HepG2 (cell line): ENCODE data around the gene FUT3. TPM values are rescaled to one million over a fixed set of nuclear protein-coding genes. Genes with fewer than 3 reads are reported as not detected.

Experiments used
- AGO2 ChIP-seq: fragments of 200-400 bp; formaldehyde crosslinking; optimal IDR thresholded peaks from 2 replicates; pipeline ENCODE3; 2017; ENCODE audit warnings: mild to moderate bottlenecking, low read depth, low read length, moderate library complexity
- CCDC6 ChIP-seq: sonication (generic); formaldehyde crosslinking; IDR thresholded peaks from 2 replicates; pipeline ENCODE4 v1.8.1; 2022; ENCODE audit warnings: mild to moderate bottlenecking, missing genetic modification reagents, moderate library complexity
- GABPB1 ChIP-seq: IDR thresholded peaks from 2 replicates; pipeline ENCODE4 v1.6.1; 2016; ENCODE audit warnings: mild to moderate bottlenecking, missing genetic modification reagents, moderate library complexity, missing compliant biosample characterization
- HOXA3 ChIP-seq: sonication (generic); formaldehyde crosslinking; IDR thresholded peaks from 2 replicates; pipeline ENCODE4 v1.5.0; 2020; ENCODE audit warnings: missing genetic modification reagents
- JUN ChIP-seq: sonication (generic); formaldehyde crosslinking; IDR thresholded peaks from 2 replicates; pipeline ENCODE4 v1.4.0; 2020; ENCODE audit warnings: mild to moderate bottlenecking, missing genetic modification reagents
- KDM5A ChIP-seq: fragments of 200-600 bp; sonication (generic); IDR thresholded peaks from 2 replicates; pipeline ENCODE4 v1.7.0; 2018; ENCODE audit warnings: antibody characterized with exemption, mild to moderate bottlenecking, low read length, borderline replicate concordance
- NFYB ChIP-seq: sonication (generic); formaldehyde crosslinking; IDR thresholded peaks from 2 replicates; pipeline ENCODE4 v1.4.0; 2020; ENCODE audit warnings: missing genetic modification reagents
- PAF1 ChIP-seq: IDR thresholded peaks from 2 replicates; pipeline ENCODE4 v1.6.1; 2016; ENCODE audit warnings: missing genetic modification reagents, missing compliant biosample characterization
- POLR2AphosphoS5 ChIP-seq: IDR thresholded peaks from 2 replicates; pipeline ENCODE4 v1.6.1; 2012; ENCODE audit warnings: low read depth, low read length
- SMAD9 ChIP-seq: sonication (generic); formaldehyde crosslinking; IDR thresholded peaks from 2 replicates; pipeline ENCODE4 v1.5.1; 2020; ENCODE audit warnings: mild to moderate bottlenecking, missing genetic modification reagents
- SMC3 ChIP-seq: IDR thresholded peaks from 2 replicates; pipeline ENCODE4 v1.6.1; 2011; ENCODE audit warnings: low read length, improper control_type of control experiment
- SNAPC2 ChIP-seq: sonication (generic); formaldehyde crosslinking; IDR thresholded peaks from 2 replicates; pipeline ENCODE4 v1.8.1; 2022; ENCODE audit warnings: mild to moderate bottlenecking, missing genetic modification reagents
- TFAP4 ChIP-seq: sonication (generic); IDR thresholded peaks from 2 replicates; pipeline ENCODE4 v1.6.1; 2016; ENCODE audit warnings: low read depth, borderline replicate concordance
- ZC3H4 ChIP-seq: sonication (generic); formaldehyde crosslinking; IDR thresholded peaks from 2 replicates; pipeline ENCODE4 v1.4.0; 2020; ENCODE audit warnings: missing genetic modification reagents, borderline replicate concordance
- ZFP1 ChIP-seq: IDR thresholded peaks from 2 replicates; pipeline ENCODE4 v1.6.1; 2016
- ZFP36L1 ChIP-seq: sonication (generic); formaldehyde crosslinking; IDR thresholded peaks from 2 replicates; pipeline ENCODE4 v1.8.0; 2022; ENCODE audit warnings: mild to moderate bottlenecking, missing genetic modification reagents, moderate library complexity
- ZNF121 ChIP-seq: sonication (generic); formaldehyde crosslinking; IDR thresholded peaks from 2 replicates; pipeline ENCODE4 v1.5.0; 2020; ENCODE audit warnings: mild to moderate bottlenecking, missing genetic modification reagents
- ZNF124 ChIP-seq: sonication (generic); formaldehyde crosslinking; IDR thresholded peaks from 2 replicates; pipeline ENCODE4 v1.4.0; 2020; ENCODE audit warnings: missing genetic modification reagents
- ZNF224 ChIP-seq: sonication (generic); formaldehyde crosslinking; IDR thresholded peaks from 2 replicates; pipeline ENCODE4 v1.5.0; 2020; ENCODE audit warnings: mild to moderate bottlenecking, missing genetic modification reagents
- ZNF350 ChIP-seq: sonication (generic); formaldehyde crosslinking; IDR thresholded peaks from 2 replicates; pipeline ENCODE4 v1.4.0; 2020; ENCODE audit warnings: mild to moderate bottlenecking, low read depth, missing genetic modification reagents, borderline replicate concordance
- ZNF569 ChIP-seq: sonication (generic); formaldehyde crosslinking; IDR thresholded peaks from 2 replicates; pipeline ENCODE4 v1.5.0; 2020; ENCODE audit warnings: mild to moderate bottlenecking, missing genetic modification reagents, moderate library complexity, borderline replicate concordance
- ZNF597 ChIP-seq: sonication (generic); formaldehyde crosslinking; IDR thresholded peaks from 2 replicates; pipeline ENCODE4 v1.5.0; 2020; ENCODE audit warnings: missing genetic modification reagents
- ZNF687 ChIP-seq: sonication (generic); formaldehyde crosslinking; IDR thresholded peaks from 2 replicates; pipeline ENCODE4 v1.5.1; 2020; ENCODE audit warnings: mild to moderate bottlenecking, missing genetic modification reagents, moderate library complexity
- ZNF766 ChIP-seq: sonication (generic); formaldehyde crosslinking; IDR thresholded peaks from 2 replicates; pipeline ENCODE4 v1.5.0; 2020; ENCODE audit warnings: missing genetic modification reagents, borderline replicate concordance
- ZSCAN12 ChIP-seq: sonication (generic); formaldehyde crosslinking; IDR thresholded peaks from 2 replicates; pipeline ENCODE4 v1.9.0; 2021; ENCODE audit warnings: mild to moderate bottlenecking, missing genetic modification reagents
- polyA plus RNA-seq, 8 experiments: library from polyadenylated mRNA; depleted of rRNA in 3 of 8; stranded (reverse) in 7 of 8; unstranded in 1 of 8; fragments of >200 nt; fragmentation: Illumina TruSeq in 4 of 8; extraction: Trizol in 4 of 8; gene quantifications; 2 replicates each; pipeline versions ENCODE4 v1.2.1 to v1.2.3, GENCODE V29; 2011 to 2016; ENCODE audit warnings: low read depth in 4 of 8, missing spikeins in 1 of 8, mixed read lengths in 1 of 8; ENCODE audit not compliant: insufficient read depth in 1 of 8
- total RNA-seq, 5 experiments: library from RNA; depleted of rRNA; stranded (reverse); fragments of >200 nt; fragmentation: Illumina TruSeq; extraction: Trizol; gene quantifications; 2 replicates each; pipeline ENCODE4 v1.2.3, GENCODE V29; 2016; ENCODE audit warnings: low read depth in 1 of 5

Gene FUT3
- total and polyA plus RNA-seq, 2 of the 13 experiments (the other 11 are each of a cell fraction or from before 2014, with no cell fraction given): 0.53 to 1.1 TPM

- peak; percentile 20; the same call in 1 of the 2 replicates for TF ChIP-seq TFAP4
- 0 out of 2 replicates have a peak, but pooled peaks have one; percentile 32 for TF ChIP-seq ZNF224 (CRISPR knock-in tag)
- peak; percentile 56; the same call in 1 of the 2 replicates for TF ChIP-seq GABPB1 (CRISPR knock-in tag)
- peak; percentile 85 for TF ChIP-seq ZNF687 (CRISPR knock-in tag)
- peak; percentile 63; the same call in 1 of the 2 replicates for TF ChIP-seq ZNF350 (CRISPR knock-in tag)
- TF ChIP-seq JUN (CRISPR knock-in tag): 0 out of 2 replicates have a peak, but pooled peaks have one; percentile 15
- peak; percentile 70; the same call in 1 of the 2 replicates for TF ChIP-seq SNAPC2 (CRISPR knock-in tag)
- TF ChIP-seq KDM5A: no peak
- TF ChIP-seq ZC3H4 (CRISPR knock-in tag): peak; percentile 61
- TF ChIP-seq ZSCAN12 (CRISPR knock-in tag): no peak
- TF ChIP-seq ZNF121: peak; percentile 49; the same call in 1 of the 2 replicates
- TF ChIP-seq NFYB: no peak
- peak; percentile 47 for TF ChIP-seq POLR2AphosphoS5
- 0 out of 2 replicates have a peak, but pooled peaks have one; percentile 48 for TF ChIP-seq ZFP36L1 (CRISPR knock-in tag)
- TF ChIP-seq ZNF766: 0 out of 2 replicates have a peak, but pooled peaks have one; percentile 54
- no peak for TF ChIP-seq ZNF124 (CRISPR knock-in tag)
- no peak for TF ChIP-seq ZNF597 (CRISPR knock-in tag)
- peak; percentile 94 for TF ChIP-seq PAF1 (CRISPR knock-in tag)
- TF ChIP-seq ZFP1 (CRISPR knock-in tag): peak; percentile 48; the same call in 1 of the 2 replicates
- peak; percentile 65 for TF ChIP-seq CCDC6 (CRISPR knock-in tag)
- no peak for TF ChIP-seq SMAD9 (CRISPR knock-in tag)
- TF ChIP-seq HOXA3 (CRISPR knock-in tag): 0 out of 2 replicates have a peak, but pooled peaks have one; percentile 70
- TF ChIP-seq ZNF569 (CRISPR knock-in tag): no peak
- TF ChIP-seq SMC3: peak; percentile 68; the same call in 1 of the 2 replicates
- peak; percentile 97 for TF ChIP-seq AGO2
Observed at GRCh38 chr19:5891938-5892771, 40.9 kb upstream of the FUT3 start (continued).
